Natural killer cell (primary cell): ENCODE data around the gene LUZP2. TPM values are rescaled to one million over a fixed set of nuclear protein-coding genes. Genes with fewer than 3 reads are reported as not detected.

Experiments used
- ATAC-seq, 3 donors: fragments of 150-1000 bp in 2 of 3; fragments of 200-7000 bp in 1 of 3; cut with Tn5 transposase; 1 replicate in 1 of 3; 2 replicates in 2 of 3; pipeline ENCODE4 v1.10.0; 2021; ENCODE audit warnings: mild to moderate bottlenecking in 2 of 3, moderate library complexity in 2 of 3
- DNase-seq, 2 donors: peaks; one replicate each; pipeline versions ENCODE4 v3.0.0 to v3.0.0-alpha.2; 2013 to 2021; ENCODE audit warnings: mixed read lengths in 1 of 2
- H3K27ac ChIP-seq: one replicate; pipeline ENCODE4 v1.5.1; 2013; ENCODE audit warnings: mild to moderate bottlenecking, low read length
- H3K27me3 ChIP-seq: one replicate; pipeline ENCODE4 v1.6.1; 2013; ENCODE audit warnings: low read length; ENCODE audit not compliant: control insufficient read depth, insufficient read depth
- H3K36me3 ChIP-seq: one replicate; pipeline ENCODE4 v1.6.1; 2013; ENCODE audit warnings: low read length; ENCODE audit not compliant: control insufficient read depth, insufficient read depth
- H3K4me1 ChIP-seq: one replicate; pipeline ENCODE4 v1.6.1; 2013; ENCODE audit warnings: low read length; ENCODE audit not compliant: control insufficient read depth, insufficient read depth
- H3K4me3 ChIP-seq: one replicate; pipeline ENCODE4 v1.5.1; 2013; ENCODE audit warnings: low read length
- H3K9me3 ChIP-seq: one replicate; pipeline ENCODE4 v1.6.1; 2013; ENCODE audit warnings: low read length; ENCODE audit not compliant: control insufficient read depth, insufficient read depth
- H3K27ac Mint-ChIP-seq, 2 donors: one replicate each; pipeline ENCODE4 v1.8.0; 2022; ENCODE audit warnings: mild to moderate bottlenecking in 2 of 2, mixed read lengths in 2 of 2, moderate library complexity in 1 of 2
- H3K27me3 Mint-ChIP-seq, 2 donors: one replicate each; pipeline ENCODE4 v1.8.0; 2022; ENCODE audit warnings: low read depth in 2 of 2, mixed read lengths in 2 of 2
- H3K36me3 Mint-ChIP-seq: one replicate; pipeline ENCODE4 v1.8.0; 2022; ENCODE audit warnings: mixed read lengths
- H3K4me1 Mint-ChIP-seq, 2 donors: one replicate each; pipeline ENCODE4 v1.8.0; 2022; ENCODE audit warnings: mixed read lengths in 2 of 2
- H3K4me3 Mint-ChIP-seq: one replicate; pipeline ENCODE4 v1.8.0; 2022; ENCODE audit warnings: mild to moderate bottlenecking, moderate library complexity, mixed read lengths
- H3K9me3 Mint-ChIP-seq, 2 donors: one replicate each; pipeline ENCODE4 v1.8.0; 2022; ENCODE audit warnings: mixed read lengths in 2 of 2
- CTCF ChIP-seq: fragments of 200-600 bp; IDR thresholded peaks from one replicate; pipeline ENCODE4 v1.8.0; 2022; ENCODE audit warnings: antibody characterized with exemption
- WGBS: methylation state at CpG from one replicate; pipeline ENCODE4 v1.1.7; 2013; ENCODE audit warnings: missing lambda C conversion rate; ENCODE audit not compliant: insufficient coverage; 5-methylcytosine and 5-hydroxymethylcytosine counted together
- intact Hi-C: fragments of 100-400 bp; cut with micrococcal nuclease; formaldehyde crosslinking; loops from one replicate; pipeline ENCODE4 v1.14.2; 2022
- total RNA-seq, 4 donors: library from RNA; stranded (reverse); fragments of 120-200 nt in 1 of 4; gene quantifications; one replicate each; pipeline versions ENCODE4 v1.2.3 to v1.2.4, GENCODE V29; 2013 to 2022

Gene LUZP2
- total RNA-seq, 3 donors from 2014 or later (not counting 1 experiment from before 2014, with no cell fraction given), result not detected

- H3K27ac ChIP-seq, result no peak overlapping the region
- H3K9me3 Mint-ChIP-seq, result peaks cover 10 to 12% of the 10 kb centered on the region in 2 donors
- no peak for TF ChIP-seq CTCF
- no peaks in the 10 kb centered on the region for H3K4me1 ChIP-seq
- H3K4me3 Mint-ChIP-seq, result no peak overlapping the region
- intact Hi-C loops, result no loop called here
- no peaks in the 10 kb centered on the region for H3K27me3 ChIP-seq
- H3K27ac Mint-ChIP-seq, result no peak overlapping the region
- H3K27me3 Mint-ChIP-seq, result no peaks in the 10 kb centered on the region
- no peak overlapping the region for H3K4me3 ChIP-seq
- ATAC-seq (no peak), DNase-seq (no peak)
- H3K4me1 Mint-ChIP-seq, result no peaks in the 10 kb centered on the region
- WGBS, result 87% methylated on average over 2 of the region's 2 CpGs
- H3K36me3 ChIP-seq, result no peaks in the 10 kb centered on the region
- H3K36me3 Mint-ChIP-seq, result peaks cover 5% of the 10 kb centered on the region
- no peaks in the 10 kb centered on the region for H3K9me3 ChIP-seq
Measured at GRCh38 chr11:24805671-24806070, 308.8 kb downstream of the LUZP2 start.

- intact Hi-C loops, result no loop called here
- H3K27me3 Mint-ChIP-seq, result no peaks in the 10 kb centered on the region
- no peaks in the 10 kb centered on the region for H3K27me3 ChIP-seq
- ATAC-seq (no peak), DNase-seq (no peak)
- H3K9me3 ChIP-seq, result no peaks in the 10 kb centered on the region
- no peaks in the 10 kb centered on the region for H3K4me1 ChIP-seq
- H3K27ac Mint-ChIP-seq, result no peak overlapping the region
- H3K36me3 Mint-ChIP-seq, result no peaks in the 10 kb centered on the region
- TF ChIP-seq CTCF, result no peak
- no peaks in the 10 kb centered on the region for H3K36me3 ChIP-seq
- H3K4me3 Mint-ChIP-seq, result no peak overlapping the region
- no peaks in the 10 kb centered on the region for H3K4me1 Mint-ChIP-seq
- no peak overlapping the region for H3K27ac ChIP-seq
- H3K4me3 ChIP-seq, result no peak overlapping the region
- WGBS, result 100% methylated on average over 1 of the region's 2 CpGs
- peaks cover 6 to 21% of the 10 kb centered on the region in 2 donors for H3K9me3 Mint-ChIP-seq
Measured at GRCh38 chr11:24808173-24808572, 311.3 kb downstream of the LUZP2 start.

GRCh38 chr11:24819006-24819405, 322.2 kb downstream of the LUZP2 start:
- no peak for ATAC-seq

More at GRCh38 chr11:24819006-24819405, 322.2 kb downstream of the LUZP2 start:
- TF ChIP-seq CTCF, result no peak
- Mint-ChIP-seq H3K27ac (no peak overlapping the region), H3K9me3 (peaks cover 8 to 14% of the 10 kb centered on the region in 2 donors), H3K36me3 (no peaks in the 10 kb centered on the region), H3K27me3 (no peaks in the 10 kb centered on the region), H3K4me3 (no peak overlapping the region), H3K4me1 (no peaks in the 10 kb centered on the region)
- Histone ChIP-seq H3K36me3 (no peaks in the 10 kb centered on the region), H3K4me1 (no peaks in the 10 kb centered on the region), H3K27ac (no peak overlapping the region), H3K27me3 (no peaks in the 10 kb centered on the region), H3K9me3 (no peaks in the 10 kb centered on the region), H3K4me3 (no peak overlapping the region)
- WGBS, result 16% methylated on average over 4 of the region's 4 CpGs
- no peak for DNase-seq
- intact Hi-C loops, result no loop called here
